ENCODE results near the gene CEACAM7.

The CEACAM7 gene

DNA sequence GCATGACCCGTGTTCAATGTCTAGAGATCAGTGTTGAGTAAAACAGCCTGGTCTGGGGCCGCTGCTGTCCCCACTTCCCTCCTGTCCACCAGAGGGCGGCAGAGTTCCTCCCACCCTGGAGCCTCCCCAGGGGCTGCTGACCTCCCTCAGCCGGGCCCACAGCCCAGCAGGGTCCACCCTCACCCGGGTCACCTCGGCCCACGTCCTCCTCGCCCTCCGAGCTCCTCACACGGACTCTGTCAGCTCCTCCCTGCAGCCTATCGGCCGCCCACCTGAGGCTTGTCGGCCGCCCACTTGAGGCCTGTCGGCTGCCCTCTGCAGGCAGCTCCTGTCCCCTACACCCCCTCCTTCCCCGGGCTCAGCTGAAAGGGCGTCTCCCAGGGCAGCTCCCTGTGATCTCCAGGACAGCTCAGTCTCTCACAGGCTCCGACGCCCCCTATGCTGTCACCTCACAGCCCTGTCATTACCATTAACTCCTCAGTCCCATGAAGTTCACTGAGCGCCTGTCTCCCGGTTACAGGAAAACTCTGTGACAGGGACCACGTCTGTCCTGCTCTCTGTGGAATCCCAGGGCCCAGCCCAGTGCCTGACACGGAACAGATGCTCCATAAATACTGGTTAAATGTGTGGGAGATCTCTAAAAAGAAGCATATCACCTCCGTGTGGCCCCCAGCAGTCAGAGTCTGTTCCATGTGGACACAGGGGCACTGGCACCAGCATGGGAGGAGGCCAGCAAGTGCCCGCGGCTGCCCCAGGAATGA is 18.9 kb upstream of the CEACAM7 start:
- H3K4me3 ChIP-seq (ENCODE audit: low read length): no peak overlapping the region
- no peak for DNase-seq (ENCODE audit: low read depth)
- TF ChIP-seq CTCF (conservative IDR thresholded peaks at IDR 0.05; ENCODE audit: low read depth, low read length): peak; percentile 63

DNA sequence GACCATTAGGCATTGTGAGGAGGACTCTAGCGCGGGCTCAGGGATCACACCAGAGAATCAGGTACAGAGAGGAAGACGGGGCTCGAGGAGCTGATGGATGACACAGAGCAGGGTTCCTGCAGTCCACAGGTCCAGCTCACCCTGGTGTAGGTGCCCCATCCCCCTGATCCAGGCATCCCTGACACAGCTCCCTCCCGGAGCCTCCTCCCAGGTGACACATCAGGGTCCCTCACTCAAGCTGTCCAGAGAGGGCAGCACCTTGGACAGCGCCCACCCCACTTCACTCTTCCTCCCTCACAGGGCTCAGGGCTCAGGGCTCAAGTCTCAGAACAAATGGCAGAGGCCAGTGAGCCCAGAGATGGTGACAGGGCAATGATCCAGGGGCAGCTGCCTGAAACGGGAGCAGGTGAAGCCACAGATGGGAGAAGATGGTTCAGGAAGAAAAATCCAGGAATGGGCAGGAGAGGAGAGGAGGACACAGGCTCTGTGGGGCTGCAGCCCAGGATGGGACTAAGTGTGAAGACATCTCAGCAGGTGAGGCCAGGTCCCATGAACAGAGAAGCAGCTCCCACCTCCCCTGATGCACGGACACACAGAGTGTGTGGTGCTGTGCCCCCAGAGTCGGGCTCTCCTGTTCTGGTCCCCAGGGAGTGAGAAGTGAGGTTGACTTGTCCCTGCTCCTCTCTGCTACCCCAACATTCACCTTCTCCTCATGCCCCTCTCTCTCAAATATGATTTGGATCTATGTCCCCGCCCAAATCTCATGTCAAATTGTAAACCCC is 17.5 kb upstream of the CEACAM7 start:
- no peak for DNase-seq (ENCODE audit: low read depth)
- H3K4me3 ChIP-seq (ENCODE audit: low read length): no peak overlapping the region
- TF ChIP-seq CTCF (conservative IDR thresholded peaks at IDR 0.05; ENCODE audit: low read depth, low read length): no peak

GRCh38 chr19:41703602-41704293 is 15.7 kb upstream of the CEACAM7 start:
- no peak for TF ChIP-seq CTCF (conservative IDR thresholded peaks at IDR 0.05; ENCODE audit: low read depth, low read length)
- no peak for DNase-seq (ENCODE audit: low read depth)
- no peak overlapping the region for H3K4me3 ChIP-seq (ENCODE audit: low read length)

- DNase-seq (ENCODE audit: low read depth): no peak
- TF ChIP-seq CTCF (conservative IDR thresholded peaks at IDR 0.05; ENCODE audit: low read depth, low read length): no peak
- no peak overlapping the region for H3K4me3 ChIP-seq (ENCODE audit: low read length)
These were observed 14.1 kb upstream of the CEACAM7 start for GRCh38 chr19:41702171-41702651.

DNA sequence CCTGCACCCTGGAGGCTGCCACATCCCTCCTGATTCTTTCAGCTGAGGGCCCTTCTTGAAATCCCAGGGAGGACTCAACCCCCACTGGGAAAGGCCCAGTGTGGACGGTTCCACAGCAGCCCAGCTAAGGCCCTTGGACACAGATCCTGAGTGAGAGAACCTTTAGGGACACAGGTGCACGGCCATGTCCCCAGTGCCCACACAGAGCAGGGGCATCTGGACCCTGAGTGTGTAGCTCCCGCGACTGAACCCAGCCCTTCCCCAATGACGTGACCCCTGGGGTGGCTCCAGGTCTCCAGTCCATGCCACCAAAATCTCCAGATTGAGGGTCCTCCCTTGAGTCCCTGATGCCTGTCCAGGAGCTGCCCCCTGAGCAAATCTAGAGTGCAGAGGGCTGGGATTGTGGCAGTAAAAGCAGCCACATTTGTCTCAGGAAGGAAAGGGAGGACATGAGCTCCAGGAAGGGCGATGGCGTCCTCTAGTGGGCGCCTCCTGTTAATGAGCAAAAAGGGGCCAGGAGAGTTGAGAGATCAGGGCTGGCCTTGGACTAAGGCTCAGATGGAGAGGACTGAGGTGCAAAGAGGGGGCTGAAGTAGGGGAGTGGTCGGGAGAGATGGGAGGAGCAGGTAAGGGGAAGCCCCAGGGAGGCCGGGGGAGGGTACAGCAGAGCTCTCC is 13.5 kb upstream of the CEACAM7 start:
- H3K4me3 ChIP-seq (ENCODE audit: low read length): no peak overlapping the region
- peak; percentile 11 for TF ChIP-seq CTCF (conservative IDR thresholded peaks at IDR 0.05; ENCODE audit: low read depth, low read length)
- DNase-seq (ENCODE audit: low read depth): no peak

DNA sequence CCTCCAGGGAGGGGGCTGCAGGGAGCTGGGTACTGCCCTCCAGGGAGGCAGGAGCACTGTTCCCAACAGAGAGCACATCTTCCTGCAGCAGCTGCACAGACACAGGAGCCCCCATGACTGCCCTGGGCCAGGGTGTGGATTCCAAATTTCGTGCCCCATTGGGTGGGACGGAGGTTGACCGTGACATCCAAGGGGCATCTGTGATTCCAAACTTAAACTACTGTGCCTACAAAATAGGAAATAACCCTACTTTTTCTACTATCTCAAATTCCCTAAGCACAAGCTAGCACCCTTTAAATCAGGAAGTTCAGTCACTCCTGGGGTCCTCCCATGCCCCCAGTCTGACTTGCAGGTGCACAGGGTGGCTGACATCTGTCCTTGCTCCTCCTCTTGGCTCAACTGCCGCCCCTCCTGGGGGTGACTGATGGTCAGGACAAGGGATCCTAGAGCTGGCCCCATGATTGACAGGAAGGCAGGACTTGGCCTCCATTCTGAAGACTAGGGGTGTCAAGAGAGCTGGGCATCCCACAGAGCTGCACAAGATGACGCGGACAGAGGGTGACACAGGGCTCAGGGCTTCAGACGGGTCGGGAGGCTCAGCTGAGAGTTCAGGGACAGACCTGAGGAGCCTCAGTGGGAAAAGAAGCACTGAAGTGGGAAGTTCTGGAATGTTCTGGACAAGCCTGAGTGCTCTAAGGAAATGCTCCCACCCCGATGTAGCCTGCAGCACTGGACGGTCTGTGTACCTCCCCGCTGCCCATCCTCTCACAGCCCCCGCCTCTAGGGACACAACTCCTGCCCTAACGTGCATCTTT is 12.5 kb upstream of the CEACAM7 start:
- TF ChIP-seq CTCF (conservative IDR thresholded peaks at IDR 0.05; ENCODE audit: low read depth, low read length): no peak
- DNase-seq (ENCODE audit: low read depth): no peak
- no peak overlapping the region for H3K4me3 ChIP-seq (ENCODE audit: low read length)

Measured in retinal pigment epithelial cell (primary cell).